HCT116 (cell line): ENCODE data around the gene TUBB1.

ENCODE experiments used
- ATF3 ChIP-seq: IDR thresholded peaks from 2 replicates; pipeline ENCODE4 v1.6.1; 2012
- EZH2 ChIP-seq: fragments of 200-600 bp; sonication (generic); IDR thresholded peaks from 2 replicates; pipeline ENCODE4 v1.6.1; 2017; ENCODE audit warnings: antibody characterized with exemption, mixed run types
- EZH2phosphoT487 ChIP-seq: fragments of 200-600 bp; IDR thresholded peaks from 2 replicates; pipeline ENCODE4 v1.6.1; 2018; ENCODE audit warnings: antibody characterized with exemption, borderline replicate concordance
- JUND ChIP-seq: IDR thresholded peaks from 2 replicates; pipeline ENCODE4 v1.6.1; 2012
- POLR2A ChIP-seq: IDR thresholded peaks from 2 replicates; pipeline ENCODE4 v1.7.0; 2011; ENCODE audit warnings: borderline replicate concordance; ENCODE audit not compliant: insufficient read depth, insufficient read length; ENCODE audit errors: extremely low read depth
- POLR2AphosphoS5 ChIP-seq: IDR thresholded peaks from 2 replicates; pipeline ENCODE4 v1.6.1; 2011; ENCODE audit warnings: mild to moderate bottlenecking, low read depth, low read length, moderate library complexity
- REST ChIP-seq: IDR thresholded peaks from 2 replicates; pipeline ENCODE4 v1.6.1; 2012; ENCODE audit warnings: low read depth
- SIN3A ChIP-seq: IDR thresholded peaks from 2 replicates; pipeline ENCODE4 v1.6.1; 2012; ENCODE audit warnings: low read depth
- SP1 ChIP-seq: IDR thresholded peaks from 2 replicates; pipeline ENCODE4 v1.6.1; 2012; ENCODE audit warnings: low read depth
- YY1 ChIP-seq: IDR thresholded peaks from 2 replicates; pipeline ENCODE4 v1.6.1; 2011; ENCODE audit warnings: low read length, low read depth, moderate library complexity, mild to moderate bottlenecking; ENCODE audit not compliant: insufficient replicate concordance; ENCODE audit errors: extremely low read depth
- ZFX ChIP-seq: fragments of 450-650 bp; IDR thresholded peaks from 2 replicates; pipeline ENCODE4 v1.6.1; 2017
- ZNF274 ChIP-seq: fragments of 200-500 bp; sonication (Bioruptor generic); IDR thresholded peaks from 2 replicates; pipeline ENCODE4 v1.6.1; 2014; ENCODE audit warnings: mild to moderate bottlenecking, low read depth, low read length, inconsistent platforms
- TF ChIP-seq, protein P1 (sequence below), 3 experiments: fragments of 200-600 bp in 1 of 3; sonication (generic) in 1 of 3; IDR thresholded peaks in 2 of 3; conservative IDR thresholded peaks in 1 of 3; 2 replicates each; pipeline ENCODE4 v1.5.1; 2012 to 2017; ENCODE audit warnings: low read depth in 2 of 3, low read length in 2 of 3, antibody characterized with exemption in 1 of 3, borderline replicate concordance in 1 of 3, control low read depth in 1 of 3, mild to moderate bottlenecking in 1 of 3, mixed read lengths in 1 of 3, mixed run types in 1 of 3, moderate library complexity in 1 of 3; ENCODE audit not compliant: insufficient read depth in 1 of 3
- TF ChIP-seq, protein P2 (sequence below): IDR thresholded peaks from 2 replicates; pipeline ENCODE4 v1.6.1; 2012

DNA sequence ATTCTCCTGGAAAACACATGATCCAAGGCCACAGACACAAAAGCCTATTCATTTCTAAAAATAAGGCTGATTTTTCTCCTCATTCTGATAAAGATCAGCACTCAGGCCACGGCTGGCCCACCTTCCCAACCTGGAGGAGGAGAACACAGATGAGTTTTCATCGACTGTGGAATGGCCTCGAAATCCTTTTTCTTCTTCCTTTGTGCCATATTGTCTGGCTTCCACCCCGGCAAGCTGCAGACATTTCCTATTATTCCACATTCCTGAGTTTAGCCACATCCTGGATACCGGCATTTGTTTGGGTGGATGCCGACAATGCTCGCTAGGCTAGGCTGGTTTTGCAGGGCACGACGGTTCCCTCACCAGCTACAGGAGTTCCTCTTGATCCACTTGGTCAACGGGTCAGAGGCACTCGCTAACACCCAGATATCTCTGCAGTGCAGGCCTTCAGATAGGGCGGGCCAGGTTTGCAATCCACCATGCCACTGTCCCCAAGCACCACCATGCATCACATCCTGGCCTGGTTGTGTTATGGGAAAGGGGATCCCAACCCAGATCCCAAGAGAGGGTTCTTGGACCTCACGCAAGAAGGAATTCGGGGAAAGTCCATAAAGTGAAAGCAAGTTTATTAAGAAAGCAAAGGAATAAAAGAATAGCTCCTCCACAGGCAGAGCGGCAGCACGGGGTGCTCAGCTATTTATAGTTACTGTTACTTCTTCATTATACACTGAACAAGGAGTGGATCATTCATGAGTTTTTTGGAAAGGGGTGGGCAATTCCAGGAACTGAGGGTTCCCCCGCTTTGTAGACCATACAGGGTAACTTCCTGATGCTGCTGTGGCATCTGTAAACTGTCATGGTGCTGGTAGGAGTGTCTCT lies 8.0 kb upstream of the TUBB1 start:
- TF ChIP-seq, protein P1, sequence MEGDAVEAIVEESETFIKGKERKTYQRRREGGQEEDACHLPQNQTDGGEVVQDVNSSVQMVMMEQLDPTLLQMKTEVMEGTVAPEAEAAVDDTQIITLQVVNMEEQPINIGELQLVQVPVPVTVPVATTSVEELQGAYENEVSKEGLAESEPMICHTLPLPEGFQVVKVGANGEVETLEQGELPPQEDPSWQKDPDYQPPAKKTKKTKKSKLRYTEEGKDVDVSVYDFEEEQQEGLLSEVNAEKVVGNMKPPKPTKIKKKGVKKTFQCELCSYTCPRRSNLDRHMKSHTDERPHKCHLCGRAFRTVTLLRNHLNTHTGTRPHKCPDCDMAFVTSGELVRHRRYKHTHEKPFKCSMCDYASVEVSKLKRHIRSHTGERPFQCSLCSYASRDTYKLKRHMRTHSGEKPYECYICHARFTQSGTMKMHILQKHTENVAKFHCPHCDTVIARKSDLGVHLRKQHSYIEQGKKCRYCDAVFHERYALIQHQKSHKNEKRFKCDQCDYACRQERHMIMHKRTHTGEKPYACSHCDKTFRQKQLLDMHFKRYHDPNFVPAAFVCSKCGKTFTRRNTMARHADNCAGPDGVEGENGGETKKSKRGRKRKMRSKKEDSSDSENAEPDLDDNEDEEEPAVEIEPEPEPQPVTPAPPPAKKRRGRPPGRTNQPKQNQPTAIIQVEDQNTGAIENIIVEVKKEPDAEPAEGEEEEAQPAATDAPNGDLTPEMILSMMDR (IDR thresholded peaks at IDR 0.05 in 2 of 3, conservative IDR thresholded peaks at IDR 0.05 in 1 of 3; ENCODE audit: borderline replicate concordance in 1 of 3, insufficient read depth in 1 of 3, low read depth in 2 of 3, low read length in 2 of 3) = no peak
- TF ChIP-seq REST (no peak), SIN3A (no peak), EZH2 (no peak), ZFX (no peak), EZH2phosphoT487 (no peak), YY1 (no peak), POLR2AphosphoS5 (no peak), JUND (no peak), SP1 (no peak), POLR2A (no peak), ATF3 (no peak), ZNF274 (no peak)
- TF ChIP-seq, protein P2, sequence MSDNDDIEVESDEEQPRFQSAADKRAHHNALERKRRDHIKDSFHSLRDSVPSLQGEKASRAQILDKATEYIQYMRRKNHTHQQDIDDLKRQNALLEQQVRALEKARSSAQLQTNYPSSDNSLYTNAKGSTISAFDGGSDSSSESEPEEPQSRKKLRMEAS = no peak
